NCI-H1694 (cell line): Measurements from ENCODE around the gene SLC16A13.

ENCODE experiments used
- DNase-seq: peaks from one replicate; lab custom pipeline; 2025; lab: John Stamatoyannopoulos, UW

The SLC16A13 gene

GRCh38 chr17:7014261-7014994 lies 21.4 kb upstream of the SLC16A13 start:
- peak; percentile 91 for DNase-seq

- DNase-seq, result no peak
These were observed 20.5 kb upstream of the SLC16A13 start for GRCh38 chr17:7014995-7015958.

- no peak for DNase-seq
These were observed 19.4 kb upstream of the SLC16A13 start for GRCh38 chr17:7016418-7016817.

GRCh38 chr17:7016886-7017826 lies 18.7 kb upstream of the SLC16A13 start:
- DNase-seq, result no peak

GRCh38 chr17:7017827-7018200 lies 18.0 kb upstream of the SLC16A13 start:
- no peak for DNase-seq

GRCh38 chr17:7018331-7018964 lies 17.4 kb upstream of the SLC16A13 start:
- DNase-seq, result no peak

GRCh38 chr17:7019367-7019766 lies 16.4 kb upstream of the SLC16A13 start:
- DNase-seq, result no peak

- peak; percentile 55 for DNase-seq
These were observed 15.8 kb upstream of the SLC16A13 start for GRCh38 chr17:7019839-7020519.

GRCh38 chr17:7020894-7021664 lies 14.7 kb upstream of the SLC16A13 start:
- no peak for DNase-seq

- peak; percentile 56 for DNase-seq
These were observed 13.6 kb upstream of the SLC16A13 start for GRCh38 chr17:7021993-7022778.

GRCh38 chr17:7022781-7023571 lies 12.8 kb upstream of the SLC16A13 start, which contains the start of gene BCL6B:
TSS of gene BCL6B (plus strand) at chr17:7023050. CDS start at chr17:7023672, 622 bp downstream.
- DNase-seq, result no peak

- no peak for DNase-seq
These were observed 12.0 kb upstream of the SLC16A13 start for GRCh38 chr17:7023576-7024401.

- no peak for DNase-seq
These were observed 11.4 kb upstream of the SLC16A13 start for GRCh38 chr17:7024402-7024785.

GRCh38 chr17:7025245-7025644 lies 10.6 kb upstream of the SLC16A13 start:
- DNase-seq, result no peak

- DNase-seq, result no peak
These were observed 9.2 kb upstream of the SLC16A13 start for GRCh38 chr17:7026471-7027115.

GRCh38 chr17:7027335-7027734 lies 8.5 kb upstream of the SLC16A13 start:
- DNase-seq, result no peak

- no peak for DNase-seq
These were observed 6.7 kb upstream of the SLC16A13 start for GRCh38 chr17:7029096-7029495.
